GM03348 (cell line): Measurements from ENCODE around the gene RPTN.

Experiments used
- DNase-seq: peaks from one replicate; pipeline ENCODE4 v3.0.0; 2012; ENCODE audit warnings: low spot score

The RPTN gene

GRCh38 chr1:152111515-152111968, 47.5 kb downstream of the RPTN start:
- peak; percentile 27 for DNase-seq

- peak; percentile 44 for DNase-seq
Measured at GRCh38 chr1:152110860-152111514, 48.0 kb downstream of the RPTN start.

- peak; percentile 54 for DNase-seq
Measured at GRCh38 chr1:152110365-152110859, 48.6 kb downstream of the RPTN start.

- no peak for DNase-seq
Measured at GRCh38 chr1:152109998-152110294, 49.1 kb downstream of the RPTN start.

- no peak for DNase-seq
Measured at GRCh38 chr1:152109231-152109997, 49.6 kb downstream of the RPTN start.

- DNase-seq: no peak
Measured at GRCh38 chr1:152108882-152109222, 50.2 kb downstream of the RPTN start.

GRCh38 chr1:152107984-152108881, 50.8 kb downstream of the RPTN start:
- peak; percentile 5 for DNase-seq

GRCh38 chr1:152107031-152107983, 51.7 kb downstream of the RPTN start:
- peak; percentile 37 for DNase-seq

GRCh38 chr1:152104854-152105253, 54.2 kb downstream of the RPTN start:
- no peak for DNase-seq
